Gastrocnemius medialis (tissue), 4 donors: Measurements from ENCODE around the gene H3-3A. TPM values are rescaled to one million over a fixed set of nuclear protein-coding genes. Genes with fewer than 3 reads are reported as not detected.
A peak's percentile ranks its signal among the peaks of the same experiment; 100 is the strongest.

Source experiments
- ATAC-seq, 2 donors: fragments of 150-250 bp; one replicate each; pipeline ENCODE4 v1.9.1; 2016
- DNase-seq, 2 donors: peaks; one replicate each; pipeline ENCODE4 v3.0.0-alpha.2; 2019
- H3K27ac ChIP-seq, 4 donors: fragments of 200-600 bp; sonication (generic); 1 replicate in 1 of 4; 2 replicates in 3 of 4; pipeline ENCODE4 v1.5.1; 2016 to 2018; ENCODE audit warnings: mild to moderate bottlenecking in 2 of 4, moderate library complexity in 1 of 4
- H3K27me3 ChIP-seq, 3 donors: fragments of 200-600 bp; sonication (generic) in 2 of 3; 1 replicate in 1 of 3; 2 replicates in 2 of 3; pipeline versions ENCODE4 v1.5.1 to v1.6.0; 2016 to 2019; ENCODE audit warnings: mild to moderate bottlenecking in 1 of 3, moderate library complexity in 1 of 3
- H3K36me3 ChIP-seq, 2 donors: fragments of 200-600 bp; sonication (generic) in 1 of 2; one replicate each; pipeline ENCODE4 v1.5.1; 2017 to 2018
- H3K4me1 ChIP-seq, 2 donors: fragments of 200-600 bp; sonication (generic) in 1 of 2; one replicate each; pipeline ENCODE4 v1.5.1; 2016 to 2017; ENCODE audit warnings: mild to moderate bottlenecking in 2 of 2
- H3K4me3 ChIP-seq, 4 donors: fragments of 200-600 bp; sonication (generic) in 3 of 4; 1 replicate in 1 of 4; 2 replicates in 3 of 4; pipeline ENCODE4 v1.5.1; 2016 to 2019; ENCODE audit warnings: mild to moderate bottlenecking in 2 of 4
- H3K9me3 ChIP-seq, 3 donors: fragments of 200-600 bp; sonication (generic) in 2 of 3; 1 replicate in 1 of 3; 2 replicates in 2 of 3; pipeline ENCODE4 v1.5.1; 2016 to 2019
- POLR2A ChIP-seq, 2 donors: fragments of 450-650 bp; IDR thresholded peaks; one replicate each; pipeline ENCODE4 v1.6.1; 2017; ENCODE audit warnings: antibody characterized with exemption in 2 of 2, mild to moderate bottlenecking in 2 of 2, moderate library complexity in 2 of 2
- in situ Hi-C, 4 donors: fragments of 200-750 bp; cut with MboI; loops; one replicate each; pipeline versions ENCODE4 v1.15.0 to v1.8.0; 2017; ENCODE audit warnings: low sequenced_read_pairs in 4 of 4
- intact Hi-C: fragments of 100-400 bp; cut with DNase I; formaldehyde crosslinking; loops from one replicate; pipeline ENCODE4 v1.15.1; 2023; ENCODE audit warnings: low total_unique reads
- total RNA-seq, 4 donors: library from RNA; depleted of rRNA; stranded (reverse); fragments of >200 nt; gene quantifications; one replicate each; pipeline versions ENCODE4 v1.1.0 to v1.2.3, GENCODE V29; 2016
- TF ChIP-seq, protein P1 (sequence below), 5 experiments: fragments of 450-650 bp in 3 of 5; fragments of 200-600 bp in 2 of 5; sonication (generic) in 2 of 5; IDR thresholded peaks in 4 of 5; conservative IDR thresholded peaks in 1 of 5; 1 replicate in 4 of 5; 2 replicates in 1 of 5; pipeline ENCODE4 v1.5.1; 2016 to 2019; ENCODE audit warnings: antibody characterized with exemption in 5 of 5, mild to moderate bottlenecking in 3 of 5, moderate library complexity in 3 of 5

H3-3A gene
- total RNA-seq, 4 donors from 2014 or later: 163 to 289 (median 191) TPM

DNA sequence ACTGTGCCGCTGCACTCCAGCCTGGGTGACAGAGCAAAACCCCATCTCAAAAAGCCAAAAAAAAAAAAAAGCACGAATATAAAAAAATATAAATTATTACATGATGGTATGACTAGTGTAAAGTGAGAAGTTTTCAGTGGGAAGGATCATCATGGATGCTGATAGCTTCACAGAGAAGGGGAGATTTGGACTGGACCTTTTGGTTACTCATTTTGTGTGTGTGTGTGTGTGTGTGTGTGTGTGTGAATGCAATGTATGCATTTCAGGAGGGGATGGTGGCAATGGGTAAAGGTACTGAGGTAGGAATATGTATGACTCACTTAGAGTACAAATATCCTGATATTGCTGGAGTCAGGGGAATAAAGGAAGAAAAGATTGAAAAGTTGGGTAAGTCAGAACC lies 40.7 kb upstream of the H3-3A start:
- ATAC-seq (no peak), DNase-seq (no peak)
- Histone ChIP-seq H3K36me3 (no peaks in the 10 kb centered on the region), H3K4me1 (no peaks in the 10 kb centered on the region), H3K4me3 (no peak overlapping the region), H3K9me3 (no peaks in the 10 kb centered on the region), H3K27ac (no peak overlapping the region), H3K27me3 (no peaks in the 10 kb centered on the region)
- intact Hi-C loops (no loop called here), in situ Hi-C loops (no loop called here)
- no peak for TF ChIP-seq POLR2A (IDR thresholded peaks at IDR 0.05)
- TF ChIP-seq, protein P1, sequence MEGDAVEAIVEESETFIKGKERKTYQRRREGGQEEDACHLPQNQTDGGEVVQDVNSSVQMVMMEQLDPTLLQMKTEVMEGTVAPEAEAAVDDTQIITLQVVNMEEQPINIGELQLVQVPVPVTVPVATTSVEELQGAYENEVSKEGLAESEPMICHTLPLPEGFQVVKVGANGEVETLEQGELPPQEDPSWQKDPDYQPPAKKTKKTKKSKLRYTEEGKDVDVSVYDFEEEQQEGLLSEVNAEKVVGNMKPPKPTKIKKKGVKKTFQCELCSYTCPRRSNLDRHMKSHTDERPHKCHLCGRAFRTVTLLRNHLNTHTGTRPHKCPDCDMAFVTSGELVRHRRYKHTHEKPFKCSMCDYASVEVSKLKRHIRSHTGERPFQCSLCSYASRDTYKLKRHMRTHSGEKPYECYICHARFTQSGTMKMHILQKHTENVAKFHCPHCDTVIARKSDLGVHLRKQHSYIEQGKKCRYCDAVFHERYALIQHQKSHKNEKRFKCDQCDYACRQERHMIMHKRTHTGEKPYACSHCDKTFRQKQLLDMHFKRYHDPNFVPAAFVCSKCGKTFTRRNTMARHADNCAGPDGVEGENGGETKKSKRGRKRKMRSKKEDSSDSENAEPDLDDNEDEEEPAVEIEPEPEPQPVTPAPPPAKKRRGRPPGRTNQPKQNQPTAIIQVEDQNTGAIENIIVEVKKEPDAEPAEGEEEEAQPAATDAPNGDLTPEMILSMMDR (IDR thresholded peaks at IDR 0.05 in 4 of 5, conservative IDR thresholded peaks at IDR 0.05 in 1 of 5): no peak

DNA sequence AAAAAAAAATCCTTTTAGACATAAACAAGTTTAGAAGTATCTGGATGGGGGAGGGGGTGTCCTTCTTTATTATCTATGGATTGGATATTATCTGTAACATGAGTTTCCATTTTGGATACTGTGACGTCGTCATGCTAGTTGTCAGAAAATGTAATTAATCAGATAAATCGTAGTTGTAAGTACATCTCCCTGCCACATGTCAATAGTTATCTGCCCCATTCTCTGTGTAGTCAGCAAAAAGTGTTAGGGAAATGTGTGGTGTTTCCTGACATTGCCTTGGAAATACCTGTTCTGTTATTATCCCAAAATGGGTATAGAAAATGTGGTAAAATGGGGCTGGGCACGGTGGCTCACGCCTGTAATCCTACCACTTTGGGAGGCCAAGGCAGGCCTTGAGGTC lies 38.8 kb upstream of the H3-3A start:
- no peaks in the 10 kb centered on the region for H3K27me3 ChIP-seq
- no peaks in the 10 kb centered on the region for H3K36me3 ChIP-seq
- no peaks in the 10 kb centered on the region for H3K4me1 ChIP-seq
- in situ Hi-C loops (no loop called here), intact Hi-C loops (no loop called here)
- no peak overlapping the region for H3K4me3 ChIP-seq
- H3K9me3 ChIP-seq: no peaks in the 10 kb centered on the region
- H3K27ac ChIP-seq: no peak overlapping the region
- DNase-seq (no peak), ATAC-seq (no peak)
- no peak for TF ChIP-seq POLR2A (IDR thresholded peaks at IDR 0.05)
- TF ChIP-seq, protein P1 (IDR thresholded peaks at IDR 0.05 in 4 of 5, conservative IDR thresholded peaks at IDR 0.05 in 1 of 5): no peak

DNA sequence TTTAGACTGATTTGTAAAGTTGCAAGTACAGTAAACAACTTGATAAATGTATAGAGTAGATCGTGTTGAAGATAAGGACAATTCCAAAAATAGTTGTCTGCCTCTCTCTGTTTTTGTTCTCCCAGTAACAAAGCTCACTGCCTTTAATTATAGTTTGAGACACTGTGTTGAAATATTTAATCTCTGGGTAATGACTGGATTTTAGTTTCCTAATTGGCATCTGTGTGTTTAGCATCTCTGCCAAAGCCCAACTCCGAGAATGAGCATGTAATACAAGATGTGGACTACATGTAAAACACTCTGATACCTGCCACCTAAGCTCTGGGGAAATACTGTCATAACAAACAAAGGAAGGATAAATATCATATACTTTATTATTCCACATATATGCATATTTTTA lies 35.7 kb upstream of the H3-3A start:
- TF ChIP-seq, protein P1 (IDR thresholded peaks at IDR 0.05 in 4 of 5, conservative IDR thresholded peaks at IDR 0.05 in 1 of 5): no peak
- TF ChIP-seq POLR2A (IDR thresholded peaks at IDR 0.05): no peak
- no peak for DNase-seq
- Histone ChIP-seq H3K9me3 (no peaks in the 10 kb centered on the region), H3K4me1 (no peaks in the 10 kb centered on the region), H3K27me3 (no peaks in the 10 kb centered on the region), H3K27ac (no peak overlapping the region), H3K4me3 (no peak overlapping the region), H3K36me3 (no peaks in the 10 kb centered on the region)
- intact Hi-C loops (no loop called here), in situ Hi-C loops (no loop called here)
- ATAC-seq: peak in 1 of 2 donors; percentile 42

DNA sequence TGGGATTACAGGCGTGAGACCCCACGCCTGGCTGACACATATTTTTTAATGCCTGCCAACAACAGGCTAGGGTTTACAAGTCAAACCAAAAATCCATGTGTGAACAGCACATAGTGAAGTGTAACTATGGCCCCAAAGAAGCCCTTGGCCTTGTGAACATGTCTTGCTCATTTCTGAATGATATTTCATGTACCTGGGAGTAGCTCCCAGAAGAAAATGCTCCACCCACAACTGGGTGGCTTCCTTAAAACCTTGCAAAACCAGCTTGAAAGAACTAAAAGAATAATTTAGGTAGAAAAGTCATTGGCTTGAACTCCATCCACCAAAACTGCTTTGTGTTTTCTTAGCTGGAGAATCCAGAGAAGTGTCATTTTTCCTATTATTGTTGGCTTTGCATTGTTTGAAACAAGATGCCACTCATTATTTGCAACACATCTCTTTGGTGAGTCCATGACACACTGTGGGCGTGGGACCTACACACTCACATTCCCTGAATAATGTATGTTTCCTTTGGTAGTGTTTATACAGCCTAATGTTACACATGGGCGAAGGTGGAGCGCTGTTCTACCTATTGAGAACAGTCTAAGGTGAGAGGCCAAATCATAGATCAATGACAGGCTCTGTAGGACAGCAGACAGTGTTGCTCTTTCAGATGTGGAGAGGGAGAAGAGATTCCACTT lies 34.8 kb upstream of the H3-3A start:
- no peaks in the 10 kb centered on the region for H3K27me3 ChIP-seq
- no peak for DNase-seq
- TF ChIP-seq, protein P1 (IDR thresholded peaks at IDR 0.05 in 4 of 5, conservative IDR thresholded peaks at IDR 0.05 in 1 of 5): no peak
- TF ChIP-seq POLR2A (IDR thresholded peaks at IDR 0.05): no peak
- H3K4me3 ChIP-seq: no peak overlapping the region
- H3K36me3 ChIP-seq: no peaks in the 10 kb centered on the region
- no peaks in the 10 kb centered on the region for H3K9me3 ChIP-seq
- no peaks in the 10 kb centered on the region for H3K4me1 ChIP-seq
- intact Hi-C loops (no loop called here), in situ Hi-C loops (no loop called here)
- no peak for ATAC-seq
- no peak overlapping the region for H3K27ac ChIP-seq

DNA sequence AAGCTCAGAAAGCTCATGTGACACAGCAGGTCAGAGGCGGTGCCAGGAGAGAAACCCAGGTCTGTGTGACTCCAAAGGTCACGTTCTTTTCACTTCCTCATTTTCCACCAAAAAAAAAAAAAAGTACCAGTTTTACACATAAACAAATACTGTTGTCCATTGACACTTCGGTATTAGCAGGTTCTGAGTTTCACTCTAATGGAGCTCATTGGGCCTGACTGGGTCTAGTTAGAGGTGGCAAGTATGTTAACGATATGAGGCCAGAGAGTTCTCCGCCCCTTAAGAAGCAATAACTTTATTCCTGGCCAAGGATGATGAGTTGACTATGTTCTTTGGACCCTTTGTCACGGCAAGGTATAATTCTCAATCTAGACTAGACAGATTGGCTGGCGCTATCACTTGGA lies 33.4 kb upstream of the H3-3A start:
- Histone ChIP-seq H3K9me3 (no peaks in the 10 kb centered on the region), H3K4me1 (no peaks in the 10 kb centered on the region), H3K4me3 (no peak overlapping the region), H3K27me3 (no peaks in the 10 kb centered on the region), H3K36me3 (no peaks in the 10 kb centered on the region), H3K27ac (no peak overlapping the region)
- no peak for TF ChIP-seq POLR2A (IDR thresholded peaks at IDR 0.05)
- TF ChIP-seq, protein P1 (IDR thresholded peaks at IDR 0.05 in 4 of 5, conservative IDR thresholded peaks at IDR 0.05 in 1 of 5): no peak
- in situ Hi-C loops (no loop called here), intact Hi-C loops (no loop called here)
- DNase-seq (no peak), ATAC-seq (no peak)
